AG04450 (cell line): ENCODE results near the gene PIGU. TPM values are rescaled to one million over a fixed set of nuclear protein-coding genes. Genes with fewer than 3 reads are reported as not detected.

ENCODE experiments used
- CTCF ChIA-PET: fragments of 300-600, 350-600 bp; formaldehyde crosslinking; extraction: SDS; loops from one replicate; lab custom pipeline; 2022; ENCODE audit warnings: antibody characterized with exemption, inconsistent platforms; lab: Charles Lee
- POLR2A ChIA-PET: fragments of 350-600 bp; formaldehyde crosslinking; extraction: SDS; loops from one replicate; lab custom pipeline; 2021; ENCODE audit warnings: antibody characterized with exemption, inconsistent platforms; lab: Yijun Ruan, JAX
- DNase-seq: peaks from one replicate; pipeline ENCODE4 v3.0.0-alpha.2; 2011; ENCODE audit warnings: low read depth, low spot score
- H3K27ac ChIP-seq: one replicate; pipeline ENCODE4 v1.5.1; 2012; ENCODE audit warnings: low read depth, low read length, control low read depth
- H3K27me3 ChIP-seq: one replicate; pipeline ENCODE4 v1.6.0; 2012; ENCODE audit warnings: low read length; ENCODE audit not compliant: control insufficient read depth, insufficient read depth
- H3K4me3 ChIP-seq: 2 replicates; pipeline ENCODE4 v1.5.1; 2011; ENCODE audit warnings: mild to moderate bottlenecking, low read depth, low read length, control low read depth
- H3K9me3 ChIP-seq: 2 replicates; pipeline ENCODE4 v1.5.1; 2012; ENCODE audit warnings: low read length; ENCODE audit not compliant: control insufficient read depth, insufficient read depth
- polyA plus RNA-seq: library from polyadenylated mRNA; depleted of rRNA; stranded (reverse); fragments of >200 nt; gene quantifications from 2 replicates; pipeline ENCODE4 v1.2.3, GENCODE V29; 2011
- TF ChIP-seq, protein P1 (sequence below): IDR thresholded peaks from 2 replicates; pipeline ENCODE4 v1.5.1; 2011; ENCODE audit warnings: low read depth, low read length, control low read depth, inconsistent platforms

Gene PIGU
- polyA plus RNA-seq, 1 experiment: 54.8 TPM

DNA sequence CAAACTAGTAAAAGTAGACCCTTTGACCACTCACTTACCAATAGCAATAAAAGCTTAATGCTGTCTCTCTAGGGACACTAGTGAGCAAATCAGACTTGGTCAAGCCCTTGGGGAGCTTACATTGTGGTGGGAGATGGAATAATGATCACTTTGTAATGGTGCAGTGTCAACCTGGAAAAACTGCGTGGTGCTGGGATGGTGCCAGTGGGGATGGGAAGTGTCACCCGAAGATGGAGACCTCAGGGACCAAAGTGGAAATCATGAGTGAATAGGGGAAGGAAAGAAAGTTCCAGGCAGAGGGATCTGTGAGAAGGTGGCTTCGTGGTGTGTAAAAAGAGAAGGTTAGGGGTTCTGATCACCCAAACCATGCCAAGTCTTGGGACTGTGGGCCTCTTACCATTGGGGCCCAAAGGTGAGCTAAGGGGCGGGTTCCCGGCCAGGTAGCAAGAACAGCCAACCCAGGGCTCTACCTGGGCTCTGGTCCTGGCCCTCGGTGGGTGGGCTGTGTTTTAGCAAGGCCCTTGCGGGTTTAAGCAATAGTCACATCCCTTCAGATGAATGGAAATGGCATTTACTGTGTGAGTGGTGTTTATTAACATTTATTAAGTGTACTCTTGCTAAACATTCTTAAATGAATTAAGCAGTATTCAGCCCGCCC lies 145.2 kb downstream of the PIGU start:
- CTCF ChIA-PET: interaction anchor here (0.7 to 1.0 kb wide), 2 partner anchors 219 to 238 kb away, joined by 3 read pairs; no protein-coding TSS in a partner anchor
- Histone ChIP-seq H3K27me3 (no peaks in the 10 kb centered on the region), H3K4me3 (no peak overlapping the region), H3K27ac (no peak overlapping the region), H3K9me3 (no peaks in the 10 kb centered on the region)
- no peak for DNase-seq
- TF ChIP-seq, protein P1, sequence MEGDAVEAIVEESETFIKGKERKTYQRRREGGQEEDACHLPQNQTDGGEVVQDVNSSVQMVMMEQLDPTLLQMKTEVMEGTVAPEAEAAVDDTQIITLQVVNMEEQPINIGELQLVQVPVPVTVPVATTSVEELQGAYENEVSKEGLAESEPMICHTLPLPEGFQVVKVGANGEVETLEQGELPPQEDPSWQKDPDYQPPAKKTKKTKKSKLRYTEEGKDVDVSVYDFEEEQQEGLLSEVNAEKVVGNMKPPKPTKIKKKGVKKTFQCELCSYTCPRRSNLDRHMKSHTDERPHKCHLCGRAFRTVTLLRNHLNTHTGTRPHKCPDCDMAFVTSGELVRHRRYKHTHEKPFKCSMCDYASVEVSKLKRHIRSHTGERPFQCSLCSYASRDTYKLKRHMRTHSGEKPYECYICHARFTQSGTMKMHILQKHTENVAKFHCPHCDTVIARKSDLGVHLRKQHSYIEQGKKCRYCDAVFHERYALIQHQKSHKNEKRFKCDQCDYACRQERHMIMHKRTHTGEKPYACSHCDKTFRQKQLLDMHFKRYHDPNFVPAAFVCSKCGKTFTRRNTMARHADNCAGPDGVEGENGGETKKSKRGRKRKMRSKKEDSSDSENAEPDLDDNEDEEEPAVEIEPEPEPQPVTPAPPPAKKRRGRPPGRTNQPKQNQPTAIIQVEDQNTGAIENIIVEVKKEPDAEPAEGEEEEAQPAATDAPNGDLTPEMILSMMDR: no peak
- POLR2A ChIA-PET: no interaction called here

DNA sequence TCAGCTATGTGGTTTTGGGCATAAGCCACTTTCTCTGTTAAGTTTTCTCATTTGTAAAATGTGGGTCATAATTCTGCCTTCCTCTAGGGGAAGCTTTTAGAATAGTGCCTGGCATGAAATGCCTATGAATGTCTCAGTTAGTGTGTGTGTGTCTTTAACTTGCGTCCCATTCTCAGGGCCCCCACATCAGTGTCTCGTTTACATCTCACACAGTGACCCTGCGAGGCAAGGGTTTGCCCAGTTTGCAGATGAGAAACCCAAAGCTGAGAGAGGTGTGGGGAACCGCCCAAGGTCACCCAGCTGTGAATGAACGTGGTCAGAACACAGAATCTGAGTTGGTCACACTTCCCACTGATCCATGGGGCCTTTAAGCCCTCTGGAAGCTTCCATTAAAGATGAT lies 146.6 kb downstream of the PIGU start:
- POLR2A ChIA-PET: interaction anchor here (1.1 kb wide), 1 partner anchor 15 kb away, joined by 5 read pairs; no protein-coding TSS in a partner anchor
- CTCF ChIA-PET: interaction anchor here (0.6 to 1.6 kb wide), 5 partner anchors 8 to 218 kb away, joined by 3 to 12 read pairs (median 4); no protein-coding TSS in a partner anchor
- no peak for DNase-seq
- TF ChIP-seq, protein P1: no peak
- Histone ChIP-seq H3K4me3 (no peak overlapping the region), H3K9me3 (no peaks in the 10 kb centered on the region), H3K27me3 (no peaks in the 10 kb centered on the region), H3K27ac (no peak overlapping the region)

DNA sequence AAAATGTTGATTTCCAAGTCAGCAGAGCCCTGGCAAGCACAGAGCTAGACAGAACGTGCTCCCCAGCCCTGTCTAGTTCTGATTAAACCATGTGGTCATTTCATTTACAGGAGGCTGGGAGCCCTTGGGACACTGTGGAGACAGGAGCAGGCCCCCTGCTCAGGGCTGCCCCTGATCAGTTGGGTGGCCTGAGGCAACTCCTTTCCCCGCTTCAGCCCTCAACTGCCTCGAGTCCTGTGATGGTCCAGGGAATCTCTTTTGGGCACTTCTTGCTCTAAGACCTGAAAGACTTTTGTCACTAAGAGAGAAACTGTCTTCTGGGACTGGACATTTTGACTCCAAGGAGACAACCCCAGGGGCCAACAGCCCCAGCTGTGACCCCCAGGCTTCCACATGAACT lies 147.2 kb downstream of the PIGU start:
- no peak for DNase-seq
- Histone ChIP-seq H3K4me3 (no peak overlapping the region), H3K27ac (peak overlapping the region; percentile 34), H3K9me3 (no peaks in the 10 kb centered on the region), H3K27me3 (no peaks in the 10 kb centered on the region)
- CTCF ChIA-PET: interaction anchor here (0.9 to 1.6 kb wide), 2 partner anchors 8 to 217 kb away, joined by 3 to 5 read pairs; no protein-coding TSS in a partner anchor
- POLR2A ChIA-PET: no interaction called here
- TF ChIP-seq, protein P1: no peak

DNA sequence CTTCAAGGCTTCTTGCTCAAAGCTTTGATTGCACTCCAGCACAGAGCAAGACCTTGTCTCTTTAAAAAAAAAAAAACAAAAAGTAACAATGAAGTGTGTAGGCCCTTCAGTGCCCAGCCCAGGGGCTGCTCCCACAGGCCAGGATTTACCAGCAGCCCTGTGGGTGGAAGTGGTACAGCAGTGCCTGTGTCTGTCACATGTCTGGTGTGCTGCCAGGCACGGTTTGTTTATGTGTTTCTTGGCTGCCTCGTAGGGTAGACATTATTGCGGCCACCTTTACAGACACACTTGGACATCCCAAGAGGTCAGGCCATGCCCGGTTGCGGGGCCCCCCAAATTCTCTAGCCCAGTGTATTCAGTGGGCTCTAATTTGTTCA lies 148.0 kb downstream of the PIGU start:
- ChIA-PET CTCF (interaction anchor here (0.7 to 3.0 kb wide), 2 partner anchors 10 to 142 kb away, joined by 3 to 8 read pairs; no protein-coding TSS in a partner anchor), POLR2A (no interaction called here)
- H3K27me3 ChIP-seq: no peaks in the 10 kb centered on the region
- H3K27ac ChIP-seq: no peak overlapping the region
- no peak for DNase-seq
- TF ChIP-seq, protein P1: no peak
- no peaks in the 10 kb centered on the region for H3K9me3 ChIP-seq
- H3K4me3 ChIP-seq: no peak overlapping the region

DNA sequence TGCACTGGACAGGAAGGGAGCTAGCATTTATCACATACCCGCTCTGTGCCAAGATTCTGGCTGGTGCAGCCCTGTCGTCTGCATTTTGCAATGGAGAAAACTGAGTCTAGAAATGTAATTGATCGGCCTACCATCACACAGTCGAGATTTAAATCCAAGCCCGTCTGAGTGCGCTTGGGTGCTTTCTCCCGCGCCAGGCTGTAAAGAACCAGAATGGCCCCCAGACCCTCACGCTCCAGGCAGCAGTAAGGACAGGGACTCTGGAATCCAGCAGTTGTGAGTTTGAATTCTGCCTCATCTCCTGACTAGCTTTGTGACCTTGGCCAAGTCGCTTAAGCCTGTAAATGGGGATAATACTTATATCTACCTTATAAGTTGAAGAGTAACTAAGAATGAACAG lies 149.9 kb downstream of the PIGU start:
- Histone ChIP-seq H3K27ac (no peak overlapping the region), H3K4me3 (no peak overlapping the region), H3K27me3 (no peaks in the 10 kb centered on the region), H3K9me3 (no peaks in the 10 kb centered on the region)
- TF ChIP-seq, protein P1: no peak
- no peak for DNase-seq
- CTCF ChIA-PET: interaction anchor here (1.3 to 8.0 kb wide), 3 partner anchors 12 to 214 kb away, joined by 3 to 66 read pairs (median 8); no protein-coding TSS in a partner anchor
- POLR2A ChIA-PET: no interaction called here
